T-helper 2 cell (primary cell): ENCODE results near the gene HDAC9.
"Not testable (repeated sequence)": the region's sequence is repeated elsewhere in the genome, so short reads cannot be mapped to it uniquely, and the experiment has no call there.

Experiments
- DNase-seq, 5 experiments: peaks; one replicate each; pipeline versions ENCODE4 v3.0.0 to v3.0.0-alpha.2; 2012 to 2022

HDAC9 gene

GRCh38 chr7:18903695-18904094 lies 408.1 kb downstream of the HDAC9 start:
- no peak for DNase-seq

GRCh38 chr7:18905316-18905943 lies 409.9 kb downstream of the HDAC9 start:
- no peak for DNase-seq

GRCh38 chr7:18906901-18907300 lies 411.4 kb downstream of the HDAC9 start:
- no peak for DNase-seq

GRCh38 chr7:18913106-18913505 lies 417.6 kb downstream of the HDAC9 start:
- DNase-seq, result no peak

GRCh38 chr7:18916826-18917225 lies 421.3 kb downstream of the HDAC9 start:
- no peak for DNase-seq

- no peak for DNase-seq
Measured at GRCh38 chr7:18927134-18927533, 431.6 kb downstream of the HDAC9 start.

GRCh38 chr7:18936265-18936664 lies 440.7 kb downstream of the HDAC9 start:
- DNase-seq, result no peak

- no peak for DNase-seq
Measured at GRCh38 chr7:18939771-18940592, 444.4 kb downstream of the HDAC9 start.

GRCh38 chr7:18940593-18941134 lies 445.1 kb downstream of the HDAC9 start:
- DNase-seq, result no peak

- DNase-seq, result peak in 1 of 5 experiments; percentile 3
Measured at GRCh38 chr7:18941207-18941606, 445.7 kb downstream of the HDAC9 start.

GRCh38 chr7:18948521-18948920 lies 453.0 kb downstream of the HDAC9 start:
- no peak for DNase-seq

- DNase-seq, result no peak
Measured at GRCh38 chr7:18952846-18953245, 457.3 kb downstream of the HDAC9 start.

- no peak for DNase-seq
Measured at GRCh38 chr7:18958627-18959026, 463.1 kb downstream of the HDAC9 start.

- DNase-seq, result no peak
Measured at GRCh38 chr7:18960725-18961124, 465.2 kb downstream of the HDAC9 start.

GRCh38 chr7:18962031-18962430 lies 466.5 kb downstream of the HDAC9 start:
- DNase-seq, result no peak

- no peak for DNase-seq
Measured at GRCh38 chr7:18965657-18966056, 470.1 kb downstream of the HDAC9 start.

GRCh38 chr7:18967755-18968154 lies 472.2 kb downstream of the HDAC9 start:
- not testable (repeated sequence) for DNase-seq

- no peak for DNase-seq
Measured at GRCh38 chr7:18971839-18972238, 476.3 kb downstream of the HDAC9 start.

GRCh38 chr7:18974803-18975202 lies 479.3 kb downstream of the HDAC9 start:
- no peak for DNase-seq

- no peak for DNase-seq
Measured at GRCh38 chr7:18975276-18975675, 479.7 kb downstream of the HDAC9 start.

- no peak for DNase-seq
Measured at GRCh38 chr7:18975689-18976280, 480.2 kb downstream of the HDAC9 start.

GRCh38 chr7:18976715-18977471 lies 481.3 kb downstream of the HDAC9 start:
- DNase-seq, result no peak

GRCh38 chr7:18978108-18978495 lies 482.6 kb downstream of the HDAC9 start:
- no peak for DNase-seq
